KOPT-K1 (cell line): ENCODE results near the gene BTBD1.
"Not testable (repeated sequence)": the region's sequence is repeated elsewhere in the genome, so short reads cannot be mapped to it uniquely, and the experiment has no call there.

Experiments used
- H3K27ac ChIP-seq: fragments of 200-600 bp; sonication (generic); 2 replicates; pipeline ENCODE4 v1.5.1; 2016; ENCODE audit warnings: antibody characterized with exemption, mild to moderate bottlenecking, low read depth, low read length; ENCODE audit not compliant: poor library complexity, severe bottlenecking
- H3K36me3 ChIP-seq: fragments of 200-600 bp; sonication (generic); 2 replicates; pipeline ENCODE4 v1.5.1; 2017; ENCODE audit warnings: antibody characterized with exemption, mild to moderate bottlenecking, low read length, moderate library complexity; ENCODE audit not compliant: insufficient read depth
- H3K9me3 ChIP-seq: fragments of 200-600 bp; sonication (generic); 2 replicates; pipeline ENCODE4 v1.5.1; 2017; ENCODE audit warnings: antibody characterized with exemption, low read length, mild to moderate bottlenecking; ENCODE audit not compliant: insufficient read depth, poor library complexity, severe bottlenecking

BTBD1 gene

DNA sequence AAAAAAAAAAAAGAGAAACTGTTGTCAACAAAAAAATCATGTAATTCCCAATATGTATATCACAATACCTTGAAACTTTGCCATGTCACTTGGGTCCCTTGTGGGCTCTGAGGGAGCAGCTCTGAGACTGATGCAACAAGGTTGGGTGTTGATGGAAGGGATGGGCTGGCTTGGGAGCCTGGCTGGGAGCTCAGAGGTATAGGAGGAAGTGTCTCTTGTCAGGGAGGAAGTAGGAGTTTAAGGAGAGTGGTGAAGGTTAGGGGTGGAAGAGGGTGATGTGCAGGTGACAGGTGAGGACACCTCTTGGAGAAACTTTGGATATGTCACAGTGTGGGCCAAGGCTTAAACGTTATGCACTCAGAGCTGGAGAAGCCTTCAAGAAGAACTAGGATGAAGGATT is 38.4 kb upstream of the BTBD1 start:
- no peak overlapping the region for H3K27ac ChIP-seq
- no peaks in the 10 kb centered on the region for H3K9me3 ChIP-seq
- H3K36me3 ChIP-seq: no peaks in the 10 kb centered on the region

DNA sequence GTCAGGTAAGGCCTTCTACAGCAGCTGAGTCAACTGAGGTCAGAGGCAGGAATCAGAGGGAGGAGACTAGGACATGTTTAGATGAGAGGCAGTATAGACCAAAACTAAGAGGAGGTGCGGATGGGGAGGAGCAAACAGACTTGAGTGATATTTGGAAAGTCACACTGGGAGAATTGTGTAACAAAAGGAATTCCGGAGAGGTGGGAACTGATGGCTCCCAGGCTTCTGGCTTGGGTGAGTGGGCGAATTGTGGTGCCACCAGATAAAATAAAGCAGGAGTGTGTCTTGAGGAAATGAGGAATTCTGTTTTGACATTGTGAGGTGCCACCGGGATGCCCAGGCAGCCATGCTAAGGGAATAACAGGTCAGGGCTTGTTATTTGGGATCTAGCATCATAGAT is 37.1 kb upstream of the BTBD1 start:
- Histone ChIP-seq H3K9me3 (no peaks in the 10 kb centered on the region), H3K36me3 (no peaks in the 10 kb centered on the region), H3K27ac (no peak overlapping the region)

DNA sequence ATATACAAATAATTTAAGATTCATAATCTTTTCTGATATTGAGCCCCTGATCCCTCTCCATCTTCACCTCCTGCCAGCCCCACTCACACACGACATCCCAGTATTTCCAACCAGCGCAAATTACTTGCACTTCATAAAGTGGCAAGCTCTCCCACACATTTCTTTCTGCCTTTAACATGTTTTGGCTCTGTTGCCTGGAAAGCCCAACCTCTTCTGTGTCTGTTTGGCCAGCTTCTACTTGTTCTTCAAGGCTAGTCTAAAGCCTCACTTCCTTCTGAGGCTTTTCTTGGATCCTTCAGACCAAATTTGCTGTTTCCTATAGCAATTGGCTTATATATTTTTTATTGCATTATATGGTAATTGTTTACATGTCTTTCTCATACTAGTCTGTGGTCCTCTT is 35.3 kb upstream of the BTBD1 start:
- no peak overlapping the region for H3K27ac ChIP-seq
- H3K9me3 ChIP-seq: no peaks in the 10 kb centered on the region
- H3K36me3 ChIP-seq: no peaks in the 10 kb centered on the region

DNA sequence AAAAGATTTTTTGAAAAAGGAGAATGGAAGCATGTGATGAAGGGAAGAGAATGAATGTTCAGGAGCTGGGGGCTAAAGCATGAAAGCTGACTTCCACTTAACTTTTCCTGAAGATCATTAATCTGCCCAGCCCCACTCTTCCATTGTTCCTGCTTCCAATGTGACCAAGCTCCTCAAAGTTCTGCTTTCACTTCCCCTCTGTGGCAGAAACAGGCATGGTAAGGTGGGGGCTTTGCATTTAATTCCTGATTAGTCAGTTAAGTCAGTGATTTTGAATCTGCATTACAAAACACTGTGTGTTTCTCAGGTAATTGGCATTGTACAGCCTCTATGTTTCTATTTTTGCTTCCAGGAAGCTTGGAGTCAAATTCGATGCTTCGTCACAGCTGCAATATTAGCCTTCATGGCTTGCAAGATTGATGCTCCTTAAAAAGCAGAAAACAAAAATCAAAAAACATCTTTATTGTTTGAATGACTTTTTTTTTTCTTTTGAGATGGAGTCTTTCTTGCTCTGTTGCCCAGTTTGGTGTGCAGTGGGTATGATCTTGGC is 33.1 kb upstream of the BTBD1 start:
- no peaks in the 10 kb centered on the region for H3K36me3 ChIP-seq
- no peaks in the 10 kb centered on the region for H3K9me3 ChIP-seq
- H3K27ac ChIP-seq: no peak overlapping the region

DNA sequence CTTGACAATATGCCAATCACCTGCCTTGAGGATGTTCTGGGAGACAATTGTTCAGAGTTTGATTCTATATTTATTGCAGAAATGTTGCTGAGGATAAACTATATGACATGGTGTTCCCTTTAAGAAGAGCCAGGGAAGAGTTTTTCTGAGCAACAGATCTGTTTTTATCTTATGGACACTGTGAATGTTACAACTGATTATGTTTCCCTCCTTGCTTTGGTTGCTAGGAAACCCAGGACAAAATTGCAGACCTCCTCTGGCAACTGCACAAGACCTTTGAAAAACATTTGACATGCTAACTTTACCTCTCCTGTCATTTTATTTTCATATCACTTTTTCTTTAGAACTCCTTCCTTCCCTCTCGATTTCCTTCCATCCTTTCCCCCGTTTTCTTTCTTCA is 32.2 kb upstream of the BTBD1 start:
- Histone ChIP-seq H3K9me3 (no peaks in the 10 kb centered on the region), H3K36me3 (no peaks in the 10 kb centered on the region), H3K27ac (no peak overlapping the region)

DNA sequence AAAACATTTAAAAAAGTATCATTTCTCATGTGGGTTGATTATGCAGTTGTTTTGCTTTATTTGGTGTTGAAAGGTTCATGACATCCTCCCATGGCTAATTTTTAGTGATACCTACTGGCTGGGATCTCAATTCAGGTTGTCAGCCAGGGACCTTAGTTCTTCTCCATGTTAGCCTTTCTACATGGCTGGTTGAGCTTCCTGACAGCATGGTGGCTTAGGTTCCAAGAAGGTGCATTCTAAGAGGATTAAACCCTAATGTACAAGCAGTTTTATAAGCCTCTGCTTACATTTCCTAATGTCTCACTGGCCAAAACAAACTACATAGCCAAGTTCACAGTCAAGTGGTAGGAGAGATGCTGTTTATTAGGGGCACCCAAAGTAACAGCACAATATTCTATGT is 31.0 kb upstream of the BTBD1 start:
- Histone ChIP-seq H3K27ac (no peak overlapping the region), H3K36me3 (no peaks in the 10 kb centered on the region), H3K9me3 (no peaks in the 10 kb centered on the region)

DNA sequence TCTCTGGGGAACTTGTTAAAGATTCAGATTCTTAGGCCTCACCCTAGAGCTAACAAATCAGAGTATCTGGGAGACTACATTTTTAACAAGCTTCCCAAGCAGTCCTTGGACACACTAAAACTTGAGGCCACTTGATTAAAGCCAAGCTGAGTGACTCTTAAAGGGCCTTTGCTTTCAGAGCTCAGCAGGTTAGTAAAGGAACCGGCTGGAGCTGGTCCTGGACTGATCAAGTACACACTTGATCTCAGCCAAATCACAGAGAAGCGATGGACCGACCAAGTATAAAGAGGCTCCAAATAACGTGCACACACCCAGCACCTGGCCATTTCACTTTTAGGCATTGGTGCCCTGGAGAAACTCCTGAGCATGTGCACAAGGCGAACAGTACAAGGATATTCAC is 27.5 kb upstream of the BTBD1 start:
- Histone ChIP-seq H3K9me3 (no peaks in the 10 kb centered on the region), H3K36me3 (no peaks in the 10 kb centered on the region), H3K27ac (no peak overlapping the region)

DNA sequence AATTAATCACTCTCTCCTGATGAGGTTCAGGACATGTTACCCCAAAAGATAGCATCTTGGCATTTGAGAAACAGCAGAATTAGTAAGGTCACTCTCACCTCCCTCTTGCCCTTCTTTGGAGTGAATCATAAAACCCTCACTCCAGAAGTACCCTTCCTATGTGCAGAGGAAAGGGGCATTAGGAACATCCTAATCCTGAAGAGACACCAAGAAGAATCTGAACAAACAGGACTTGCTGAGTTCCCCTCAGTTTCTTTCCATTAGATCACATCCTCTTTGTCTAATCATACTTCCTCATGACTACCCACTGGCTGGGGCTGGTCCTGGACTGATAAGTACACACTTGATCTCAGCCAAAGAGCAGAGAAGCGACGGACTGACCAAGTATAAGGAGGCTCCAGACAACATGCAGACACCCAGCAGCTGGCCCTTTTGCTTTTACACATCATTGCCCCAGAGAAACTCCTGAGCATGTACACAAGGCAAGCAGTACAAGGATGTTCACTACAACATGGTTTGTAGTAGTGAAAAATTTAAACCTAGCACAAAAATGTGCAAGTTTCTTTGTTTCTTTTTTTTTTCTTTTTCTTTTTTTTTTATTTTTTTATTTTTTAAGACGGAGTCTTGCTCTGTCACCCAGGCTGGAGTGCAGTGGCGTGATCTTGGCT is 25.4 kb upstream of the BTBD1 start:
- no peak overlapping the region for H3K27ac ChIP-seq

DNA sequence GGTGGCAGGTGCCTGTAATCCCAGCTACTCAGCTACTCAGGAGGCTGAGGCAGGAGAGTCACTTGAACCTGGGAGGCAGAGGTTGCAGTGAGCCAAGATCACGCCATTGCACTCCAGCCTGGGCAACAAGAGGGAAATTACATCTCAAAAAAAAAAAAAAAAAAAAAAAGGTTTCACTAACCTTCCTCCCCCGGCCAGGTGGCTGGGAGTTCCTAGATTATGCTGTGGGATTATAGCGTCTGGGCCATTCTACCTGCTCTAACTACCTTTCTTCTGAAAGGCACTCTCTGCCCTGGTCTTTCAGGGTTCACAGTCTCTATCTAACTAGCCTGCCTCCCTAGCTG is 24.9 kb upstream of the BTBD1 start:
- not testable (repeated sequence) for H3K27ac ChIP-seq, H3K36me3 ChIP-seq

More for the DNA sequence above, 25.4 kb upstream of the BTBD1 start:
- Histone ChIP-seq H3K36me3 (no peaks in the 10 kb centered on the region), H3K9me3 (no peaks in the 10 kb centered on the region)

DNA sequence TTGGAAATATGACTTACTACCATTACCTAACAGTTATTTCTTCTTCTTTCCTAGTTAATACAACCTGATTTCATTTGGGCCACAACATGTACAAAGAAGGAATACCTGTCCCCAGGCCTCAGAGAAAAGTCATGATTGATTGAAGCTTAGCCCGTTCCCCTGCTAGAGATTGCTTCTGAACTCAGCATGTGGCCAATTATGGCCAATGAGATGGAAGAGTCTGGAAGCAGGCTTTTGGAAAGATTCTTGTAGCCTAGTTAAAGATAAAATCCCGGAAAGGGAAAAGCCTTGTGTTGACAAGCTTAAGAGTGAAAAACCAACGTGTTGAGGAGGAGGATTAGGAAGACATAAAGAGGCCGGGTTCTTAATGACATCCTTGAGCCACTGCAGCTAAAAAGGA is 23.4 kb upstream of the BTBD1 start:
- Histone ChIP-seq H3K36me3 (no peaks in the 10 kb centered on the region), H3K27ac (no peak overlapping the region)

More for the DNA sequence above, 24.9 kb upstream of the BTBD1 start:
- not testable (repeated sequence) for H3K9me3 ChIP-seq

DNA sequence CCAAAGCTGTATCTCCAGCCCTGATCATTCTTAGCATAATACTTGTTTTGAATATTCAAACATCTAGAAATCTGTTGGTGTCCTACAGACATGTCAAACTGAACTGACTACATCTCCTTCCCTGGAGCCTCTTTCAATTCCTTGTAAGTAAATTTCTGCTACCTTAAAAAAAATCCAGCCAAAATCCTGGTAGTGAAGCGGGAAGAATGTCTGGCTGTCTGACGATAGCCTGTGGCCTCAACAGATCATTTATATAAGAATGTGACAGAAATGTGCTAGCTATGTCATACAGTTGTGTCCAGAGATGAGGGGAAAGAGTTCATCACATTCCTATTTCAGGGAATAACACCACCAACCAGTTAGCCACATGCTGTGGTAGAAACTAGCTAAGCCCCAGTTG is 21.8 kb upstream of the BTBD1 start:
- H3K9me3 ChIP-seq: no peaks in the 10 kb centered on the region
- H3K27ac ChIP-seq: no peak overlapping the region
- no peaks in the 10 kb centered on the region for H3K36me3 ChIP-seq

More for the DNA sequence above, 23.4 kb upstream of the BTBD1 start:
- H3K9me3 ChIP-seq: no peaks in the 10 kb centered on the region

DNA sequence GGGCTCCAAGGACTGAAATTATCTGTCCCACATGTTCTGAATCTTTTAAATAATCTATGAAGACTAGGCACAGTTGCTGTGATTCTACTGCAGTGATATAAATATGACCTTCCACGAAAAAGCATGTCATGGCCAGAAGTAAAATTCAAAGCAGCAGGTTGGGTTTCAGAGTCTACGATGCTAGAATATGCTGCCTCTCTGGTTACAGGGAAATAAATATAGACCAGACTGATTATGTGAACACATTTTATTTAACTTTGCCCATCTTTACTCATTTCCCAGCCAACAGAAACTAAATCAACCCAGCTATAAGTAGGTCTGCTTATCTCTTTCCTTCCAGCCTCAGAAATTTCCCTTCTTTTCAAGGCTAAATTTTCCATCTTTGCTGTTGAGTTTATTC is 20.5 kb upstream of the BTBD1 start:
- H3K27ac ChIP-seq: no peak overlapping the region
- H3K9me3 ChIP-seq: no peaks in the 10 kb centered on the region
- H3K36me3 ChIP-seq: no peaks in the 10 kb centered on the region

DNA sequence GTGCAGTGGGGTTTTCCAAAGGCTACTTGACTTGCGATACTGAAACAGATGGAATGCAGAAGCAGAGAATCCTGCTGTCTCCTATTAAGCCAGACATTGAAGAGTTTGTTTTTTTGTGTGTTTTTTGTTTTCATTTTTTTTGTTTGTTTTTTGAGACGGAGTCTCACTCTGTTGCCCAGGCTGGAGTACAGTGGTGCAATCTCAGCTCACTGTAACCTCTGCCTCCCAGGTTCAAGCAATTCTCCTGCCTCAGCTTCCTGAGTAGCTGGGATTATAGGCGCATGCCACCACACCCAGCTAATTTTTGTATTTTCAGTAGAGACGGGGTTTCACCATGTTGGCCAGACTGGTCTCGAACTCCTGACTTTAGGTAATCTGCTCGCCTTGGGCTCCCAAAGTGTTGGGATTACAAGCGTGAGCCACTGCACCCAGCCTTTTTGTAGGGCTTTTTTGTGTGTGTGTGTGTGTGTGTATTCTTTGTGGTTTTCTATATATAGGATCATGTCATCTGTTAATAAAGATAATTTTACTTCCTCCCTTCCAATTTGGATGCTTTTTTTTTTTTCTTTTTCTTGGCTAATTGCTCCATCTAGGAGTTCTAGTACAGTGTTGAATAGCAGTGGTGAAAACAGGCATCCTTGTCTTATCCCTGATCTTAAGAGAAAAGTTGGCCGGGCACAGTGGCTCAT is 19.0 kb upstream of the BTBD1 start:
- not testable (repeated sequence) for H3K9me3 ChIP-seq, H3K36me3 ChIP-seq

DNA sequence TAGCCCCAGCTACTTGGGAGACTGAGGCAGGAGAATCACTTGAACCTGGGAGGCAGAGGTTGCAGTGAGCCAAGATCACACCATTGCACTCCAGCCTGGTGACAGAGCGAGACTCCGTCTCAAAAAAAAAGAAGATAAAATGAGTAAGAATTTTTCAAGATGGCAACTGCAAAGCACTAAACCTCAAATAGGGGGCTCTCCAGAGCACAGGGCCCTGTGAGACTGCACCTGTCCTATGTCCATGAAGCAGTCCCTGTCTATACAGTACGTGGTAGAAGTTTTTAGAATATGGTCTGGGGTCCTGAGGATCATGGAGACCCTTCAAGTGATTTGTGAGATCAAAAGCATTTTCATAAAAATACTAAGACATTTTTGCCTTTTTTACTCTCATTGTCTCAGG is 18.4 kb upstream of the BTBD1 start:
- H3K36me3 ChIP-seq, H3K9me3 ChIP-seq, H3K27ac ChIP-seq: not testable (repeated sequence)

More for the DNA sequence above, 19.0 kb upstream of the BTBD1 start:
- not testable (repeated sequence) for H3K27ac ChIP-seq

DNA sequence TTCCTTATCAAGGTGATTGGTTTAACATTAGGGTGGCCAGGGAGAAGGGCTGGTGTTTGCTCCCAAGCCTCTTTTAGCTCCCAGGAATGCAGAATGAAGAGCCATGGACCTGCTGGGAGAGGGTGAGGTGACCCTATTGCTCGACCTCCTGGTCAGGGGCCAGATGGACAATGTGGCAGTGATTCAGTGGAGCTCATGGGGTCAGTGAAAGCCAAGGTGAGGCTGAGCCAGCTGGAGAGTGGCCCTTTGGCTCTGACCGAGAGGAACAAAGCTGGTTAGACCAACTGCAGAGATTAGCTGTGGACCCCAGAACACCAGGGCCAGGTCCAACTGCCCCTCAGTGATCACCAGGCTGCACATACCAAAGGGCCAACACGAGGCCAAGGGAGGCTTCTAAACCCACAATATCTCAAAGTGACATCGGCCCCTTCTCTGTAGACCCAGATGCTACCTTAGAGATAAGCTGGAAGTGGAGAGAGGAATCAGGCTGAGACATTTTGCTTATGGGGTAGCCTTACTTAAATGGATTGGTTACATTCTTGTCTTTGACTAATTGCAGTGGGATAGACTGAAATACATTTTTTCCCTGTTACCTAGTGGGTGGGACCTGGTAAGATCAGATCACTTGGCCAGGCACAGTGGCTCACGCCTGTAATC is 15.8 kb upstream of the BTBD1 start:
- Histone ChIP-seq H3K36me3 (no peaks in the 10 kb centered on the region), H3K9me3 (no peaks in the 10 kb centered on the region), H3K27ac (no peak overlapping the region)
